Gastrocnemius medialis (tissue), 4 donors: ENCODE results near the gene CORIN.

Experiments
- CTCF ChIP-seq, 5 experiments: fragments of 450-650 bp in 3 of 5; fragments of 200-600 bp in 2 of 5; sonication (generic) in 2 of 5; IDR thresholded peaks in 4 of 5; conservative IDR thresholded peaks in 1 of 5; 1 replicate in 4 of 5; 2 replicates in 1 of 5; pipeline ENCODE4 v1.5.1; 2016 to 2019; ENCODE audit warnings: antibody characterized with exemption in 5 of 5, mild to moderate bottlenecking in 3 of 5, moderate library complexity in 3 of 5
- POLR2A ChIP-seq, 2 donors: fragments of 450-650 bp; IDR thresholded peaks; one replicate each; pipeline ENCODE4 v1.6.1; 2017; ENCODE audit warnings: antibody characterized with exemption in 2 of 2, mild to moderate bottlenecking in 2 of 2, moderate library complexity in 2 of 2

- no peak for TF ChIP-seq CTCF (IDR thresholded peaks at IDR 0.05 in 4 of 5, conservative IDR thresholded peaks at IDR 0.05 in 1 of 5)
- no peak for TF ChIP-seq POLR2A (IDR thresholded peaks at IDR 0.05)
Measured at GRCh38 chr4:47597696-47598095, 240.2 kb downstream of the CORIN start.
